Kidney (tissue), 14 donors: ENCODE measurements around the gene USF3. TPM values are rescaled to one million over a fixed set of nuclear protein-coding genes. Genes with fewer than 3 reads are reported as not detected.

Experiments used
- DNase-seq, 5 donors: peaks; one replicate each; pipeline ENCODE4 v3.0.0-alpha.2; 2013 to 2020
- FAIRE-seq: peaks from 2 replicates; lab custom pipeline; 2012; peaks lifted over from hg19 to GRCh38; lab: Jason Lieb, UNC
- H3K27ac ChIP-seq, 2 donors: one replicate each; pipeline ENCODE4 v1.7.0; 2013; ENCODE audit warnings: low read depth in 2 of 2, low read length in 2 of 2, inconsistent platforms in 1 of 2
- H3K27me3 ChIP-seq: one replicate; pipeline ENCODE4 v1.7.1; 2013; ENCODE audit warnings: low read length, inconsistent platforms; ENCODE audit not compliant: control insufficient read depth, insufficient read depth
- H3K36me3 ChIP-seq, 3 donors: one replicate each; pipeline versions ENCODE4 v1.7.0 to v1.7.1; 2013; ENCODE audit warnings: low read length in 3 of 3, control low read depth in 1 of 3, inconsistent platforms in 1 of 3; ENCODE audit not compliant: insufficient read depth in 3 of 3, control insufficient read depth in 2 of 3
- H3K4me1 ChIP-seq, 3 donors: one replicate each; pipeline versions ENCODE4 v1.7.0 to v1.7.1; 2013; ENCODE audit warnings: low read length in 3 of 3, inconsistent platforms in 1 of 3, low read depth in 1 of 3; ENCODE audit not compliant: control insufficient read depth in 2 of 3, insufficient read depth in 2 of 3
- H3K4me3 ChIP-seq, 3 donors: one replicate each; pipeline versions ENCODE4 v1.7.0 to v1.8.1; 2013; ENCODE audit warnings: low read length in 3 of 3, control low read depth in 1 of 3, inconsistent platforms in 1 of 3
- H3K9ac ChIP-seq, 3 donors: one replicate each; pipeline versions ENCODE4 v1.7.0 to v1.7.1; 2013; ENCODE audit warnings: low read length in 3 of 3, control low read depth in 1 of 3, inconsistent platforms in 1 of 3
- H3K9me3 ChIP-seq, 3 donors: one replicate each; pipeline versions ENCODE4 v1.7.0 to v1.7.1; 2013; ENCODE audit warnings: low read length in 3 of 3, control low read depth in 1 of 3, inconsistent platforms in 1 of 3; ENCODE audit not compliant: control insufficient read depth in 2 of 3, insufficient read depth in 1 of 3
- CTCF ChIP-seq: IDR thresholded peaks from 3 replicates; pipeline ENCODE4 v1.5.1; 2012; ENCODE audit warnings: mild to moderate bottlenecking, moderate library complexity, borderline replicate concordance; ENCODE audit not compliant: insufficient read depth; ENCODE audit errors: extremely low read depth
- intact Hi-C: fragments of 100-400 bp; cut with DNase I; formaldehyde crosslinking; loops from one replicate; pipeline ENCODE4 v1.11.1; 2022
- polyA plus RNA-seq: library from polyadenylated mRNA; stranded (reverse); fragments of 350-450 nt; fragmentation: Illumina TruSeq; extraction: RNeasy Lipid Tissue Mini Kit (QIAGEN cat#74804); gene quantifications from one replicate; pipeline ENCODE4 v1.2.3, GENCODE V29; 2014; ENCODE audit warnings: low read depth, low replicate concordance; ENCODE audit not compliant: insufficient read depth
- total RNA-seq: library from RNA; stranded (reverse); fragmentation: NEBNext Ultra II Directional; extraction: Animal tissue kit (Norgen Biotek cat#: 25700); gene quantifications from one replicate; pipeline ENCODE4 v1.2.1, GENCODE V29; 2021
- donor health status: control.
- donor health status: control.
- donor health status: control.
- donor health status: control.
- donor health status: control.
- donor health status: DM: yes; HTN: yes; CAD: no.
- donor health status: Normal renal cell carcinoma (clear cell type).

USF3 gene
- total and polyA plus RNA-seq, 2 donors from 2014 or later = 6.5 to 21.3 TPM

- Histone ChIP-seq H3K27ac (no peak overlapping the region), H3K27me3 (no peaks in the 10 kb centered on the region), H3K4me1 (peaks cover 0 to 2% (median 0%) of the 10 kb centered on the region in 3 donors), H3K36me3 (peaks cover 0 to 24% (median 14%) of the 10 kb centered on the region in 3 donors), H3K4me3 (no peak overlapping the region), H3K9ac (no peak overlapping the region), H3K9me3 (no peaks in the 10 kb centered on the region)
- FAIRE-seq = no peak
- DNase-seq = no peak
- no peak for TF ChIP-seq CTCF
- intact Hi-C loops = no loop called here
Observed at GRCh38 chr3:113663761-113664160, 32.7 kb downstream of the USF3 start.

- H3K9ac ChIP-seq = no peak overlapping the region
- DNase-seq (peak in 1 of 5 donors; percentile 16), FAIRE-seq (no peak)
- H3K27ac ChIP-seq = no peak overlapping the region
- intact Hi-C loops = no loop called here
- no peak for TF ChIP-seq CTCF
- H3K4me3 ChIP-seq = no peak overlapping the region
- peaks cover 0 to 28% (median 14%) of the 10 kb centered on the region in 3 donors for H3K36me3 ChIP-seq
- no peaks in the 10 kb centered on the region for H3K27me3 ChIP-seq
- H3K4me1 ChIP-seq = peaks cover 0 to 2% (median 0%) of the 10 kb centered on the region in 3 donors
- H3K9me3 ChIP-seq = no peaks in the 10 kb centered on the region
Observed at GRCh38 chr3:113663324-113663750, 33.1 kb downstream of the USF3 start.

GRCh38 chr3:113662824-113663223 lies 33.6 kb downstream of the USF3 start:
- no peaks in the 10 kb centered on the region for H3K4me1 ChIP-seq
- no peak for FAIRE-seq

More at GRCh38 chr3:113662824-113663223, 33.6 kb downstream of the USF3 start:
- no peaks in the 10 kb centered on the region for H3K27me3 ChIP-seq
- no peak for TF ChIP-seq CTCF
- no peaks in the 10 kb centered on the region for H3K9me3 ChIP-seq
- peaks cover 0 to 29% (median 14%) of the 10 kb centered on the region in 3 donors for H3K36me3 ChIP-seq
- no peak for DNase-seq
- intact Hi-C loops = no loop called here
- H3K27ac ChIP-seq = no peak overlapping the region
- no peak overlapping the region for H3K9ac ChIP-seq
- H3K4me3 ChIP-seq = no peak overlapping the region
